NCI-H2196 (cell line): ENCODE data around the gene LRRC10B.

Source experiments
- DNase-seq: peaks from one replicate; lab custom pipeline; 2025; ENCODE audit not compliant: unreplicated experiment; lab: John Stamatoyannopoulos, UW

The LRRC10B gene

GRCh38 chr11:61486011-61486620 lies 22.4 kb upstream of the LRRC10B start:
- DNase-seq, result no peak

GRCh38 chr11:61486779-61487178 lies 21.8 kb upstream of the LRRC10B start:
- DNase-seq, result no peak

GRCh38 chr11:61487342-61488025 lies 21.1 kb upstream of the LRRC10B start:
- DNase-seq, result no peak

GRCh38 chr11:61488651-61489291 lies 19.8 kb upstream of the LRRC10B start:
- peak; percentile 78 for DNase-seq

GRCh38 chr11:61489833-61490721 lies 18.5 kb upstream of the LRRC10B start:
- peak; percentile 49 for DNase-seq

- DNase-seq, result no peak
Observed at GRCh38 chr11:61491736-61492395, 16.7 kb upstream of the LRRC10B start.

GRCh38 chr11:61494381-61494961 lies 14.1 kb upstream of the LRRC10B start:
- no peak for DNase-seq

GRCh38 chr11:61495801-61496601 lies 12.5 kb upstream of the LRRC10B start:
- DNase-seq, result no peak

GRCh38 chr11:61496602-61497400 lies 11.7 kb upstream of the LRRC10B start:
- DNase-seq, result no peak

GRCh38 chr11:61497473-61497872 lies 11.1 kb upstream of the LRRC10B start:
- no peak for DNase-seq

GRCh38 chr11:61497876-61498275 lies 10.7 kb upstream of the LRRC10B start:
- no peak for DNase-seq

GRCh38 chr11:61498767-61499341 lies 9.7 kb upstream of the LRRC10B start:
- no peak for DNase-seq

GRCh38 chr11:61499816-61500491 lies 8.6 kb upstream of the LRRC10B start:
- DNase-seq, result no peak

GRCh38 chr11:61502522-61502921 lies 6.0 kb upstream of the LRRC10B start:
- no peak for DNase-seq

- no peak for DNase-seq
Observed at GRCh38 chr11:61503135-61503770, 5.3 kb upstream of the LRRC10B start.

GRCh38 chr11:61505106-61505505 lies 3.4 kb upstream of the LRRC10B start:
- DNase-seq, result no peak

GRCh38 chr11:61505640-61506155 lies 2.9 kb upstream of the LRRC10B start:
- DNase-seq, result no peak
